OCI-M2 (cell line): Measurements from ENCODE around the gene TMEM50B.
"Not testable (repeated sequence)": the region's sequence is repeated elsewhere in the genome, so short reads cannot be mapped to it uniquely, and the experiment has no call there.

ENCODE experiments used
- DNase-seq: peaks from one replicate; lab custom pipeline; 2025; ENCODE audit not compliant: unreplicated experiment; lab: John Stamatoyannopoulos, UW

TMEM50B gene

DNA sequence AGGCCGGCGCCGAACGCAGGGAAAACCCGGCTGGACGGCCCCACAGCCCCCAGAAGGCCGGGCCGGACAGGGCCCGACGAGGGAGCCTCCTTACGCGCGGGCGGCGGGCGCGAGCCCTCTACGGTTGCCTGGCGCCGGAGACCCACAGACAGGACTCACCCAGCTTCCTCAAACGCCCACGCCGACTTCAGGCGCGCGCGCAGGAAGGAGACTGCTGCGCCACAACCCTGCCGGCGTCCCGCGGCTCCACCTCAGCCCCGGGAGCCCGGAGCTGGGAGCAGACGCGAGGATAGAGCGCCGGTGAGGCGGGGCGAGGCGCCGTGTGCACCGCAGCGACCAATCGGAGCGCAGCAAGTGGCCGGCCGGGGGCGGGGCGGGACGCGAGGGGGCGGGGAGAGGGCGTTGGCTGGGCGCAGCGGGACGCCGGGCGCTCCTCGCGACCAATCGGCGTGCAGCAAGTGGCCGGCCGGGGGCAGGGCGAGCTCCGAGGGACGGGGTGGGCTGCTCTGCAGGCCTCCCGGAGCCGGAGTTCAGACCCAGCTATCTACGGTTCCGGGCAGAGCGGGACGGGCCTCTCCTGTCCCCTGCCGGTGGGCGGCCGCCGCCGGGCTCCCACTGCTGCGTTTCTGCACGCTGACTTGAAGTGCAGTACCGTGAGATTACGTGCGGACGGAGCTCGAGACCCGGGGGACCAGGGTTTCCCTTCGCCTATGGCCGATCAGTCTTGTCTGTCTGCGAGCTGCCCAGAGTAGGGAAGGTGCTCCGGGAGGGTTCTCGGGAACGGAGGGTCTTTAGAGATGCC is at the start of gene TMEM50B:
Gene TMEM50B, minus strand, starts transcription at position 296 of the 802 bp plus-strand sequence. CDS start 11,089 bp downstream, outside the sequence.
- peak; percentile 96 for DNase-seq

DNA sequence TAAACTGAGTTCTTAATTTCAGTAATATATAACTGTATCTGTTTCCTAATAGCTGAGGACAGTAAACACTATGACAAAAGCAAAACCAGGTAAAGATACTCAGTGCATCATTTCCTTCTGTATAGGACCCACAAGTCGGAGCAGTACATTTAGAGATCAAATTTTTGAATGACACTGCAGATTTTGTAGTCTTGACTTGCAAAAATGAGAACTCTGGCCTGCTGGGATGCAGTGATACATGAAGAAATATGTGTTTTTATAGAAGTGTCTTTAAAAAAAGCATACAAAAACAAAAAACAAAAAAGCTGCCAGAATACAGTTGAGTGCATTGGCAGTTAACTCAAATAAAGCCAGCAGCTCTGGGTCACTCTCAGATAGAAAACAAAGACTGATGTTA is 43.2 kb upstream of the TMEM50B start:
- no peak for DNase-seq

DNA sequence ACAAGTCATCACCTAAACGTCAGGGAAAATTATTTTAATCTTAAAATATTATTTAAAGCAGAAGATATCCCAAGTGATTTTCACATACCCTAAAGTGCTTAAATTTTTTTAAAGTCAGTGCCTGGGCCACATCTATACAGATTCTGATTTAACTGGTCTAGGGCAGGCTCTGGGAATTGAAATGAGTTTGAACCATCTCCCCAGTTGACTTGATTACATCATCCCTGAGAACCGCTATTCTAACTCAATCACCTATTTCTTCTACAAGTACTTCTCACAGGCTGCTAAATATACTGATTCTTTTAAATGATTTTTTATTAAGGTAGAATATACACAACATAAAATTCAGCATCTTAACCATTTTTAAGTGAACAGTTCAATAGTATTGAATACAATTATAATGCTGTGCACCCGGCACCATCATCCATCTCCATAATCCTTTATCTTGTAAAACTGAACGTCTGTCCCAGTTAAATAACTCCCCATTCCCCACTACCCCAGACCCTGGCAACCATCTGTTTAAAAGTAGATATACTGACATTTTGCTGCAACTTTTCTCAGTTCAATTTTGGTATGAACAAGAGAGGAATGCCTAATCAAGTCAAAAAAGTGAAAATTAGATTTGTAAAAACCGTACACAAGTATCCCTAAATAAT is 42.7 kb upstream of the TMEM50B start:
- DNase-seq = no peak

DNA sequence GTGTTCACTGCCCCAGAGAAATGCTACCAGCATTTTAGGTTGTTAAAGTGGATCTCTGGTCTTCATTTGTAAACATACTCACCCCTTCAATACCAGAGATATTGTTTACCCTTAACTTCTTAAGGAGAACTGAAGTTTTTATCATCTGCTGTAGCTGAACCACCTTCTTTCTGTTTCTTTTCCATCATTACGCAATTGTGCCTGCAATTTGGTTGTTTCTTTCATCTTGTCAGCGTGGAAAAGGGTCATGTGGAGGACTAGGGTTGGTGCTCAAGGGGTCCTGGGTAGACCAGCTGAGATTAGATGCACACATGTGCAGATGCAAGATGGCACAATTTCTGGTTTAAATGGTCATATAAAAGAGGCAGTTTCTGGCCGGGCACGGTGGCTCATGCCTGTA is 39.1 kb upstream of the TMEM50B start:
- DNase-seq = no peak

DNA sequence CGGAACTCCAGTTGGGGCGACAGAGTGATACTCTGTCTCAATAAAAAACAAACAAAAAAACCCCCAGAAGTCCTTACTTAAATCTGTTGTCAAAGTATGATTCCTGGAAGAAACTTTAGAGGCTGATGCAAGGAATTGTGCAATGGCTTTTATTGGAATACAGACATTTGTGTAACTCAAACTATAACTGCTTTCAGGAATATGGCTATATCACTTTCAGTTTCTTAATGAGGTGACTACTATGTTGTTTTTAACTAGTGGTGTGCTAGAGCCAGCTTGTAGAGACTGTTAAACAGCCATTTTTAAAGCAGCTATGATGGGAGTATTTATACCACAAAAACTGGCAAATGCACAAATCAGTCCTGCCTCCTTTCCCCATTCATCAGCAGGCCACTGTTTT is 34.5 kb upstream of the TMEM50B start:
- DNase-seq = no peak

DNA sequence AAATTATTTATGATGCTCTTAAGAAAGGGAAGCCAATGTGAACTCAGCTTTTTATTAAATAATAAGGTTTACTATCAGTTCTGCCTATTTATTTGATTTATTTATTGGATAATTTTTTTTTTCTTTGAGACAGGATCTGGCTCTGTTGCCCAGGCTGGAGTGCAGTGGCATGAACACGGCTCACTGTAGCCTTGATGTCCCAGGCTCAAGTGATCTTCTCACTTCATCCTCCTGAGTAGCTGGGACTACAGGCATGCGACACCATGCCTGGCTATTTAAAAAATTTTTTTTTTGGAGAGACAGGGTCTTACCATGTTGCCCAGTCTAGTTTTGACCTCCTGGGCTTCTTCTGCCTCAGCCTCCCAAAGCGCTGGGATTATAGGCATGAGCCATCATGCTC is 32.7 kb upstream of the TMEM50B start:
- no peak for DNase-seq

DNA sequence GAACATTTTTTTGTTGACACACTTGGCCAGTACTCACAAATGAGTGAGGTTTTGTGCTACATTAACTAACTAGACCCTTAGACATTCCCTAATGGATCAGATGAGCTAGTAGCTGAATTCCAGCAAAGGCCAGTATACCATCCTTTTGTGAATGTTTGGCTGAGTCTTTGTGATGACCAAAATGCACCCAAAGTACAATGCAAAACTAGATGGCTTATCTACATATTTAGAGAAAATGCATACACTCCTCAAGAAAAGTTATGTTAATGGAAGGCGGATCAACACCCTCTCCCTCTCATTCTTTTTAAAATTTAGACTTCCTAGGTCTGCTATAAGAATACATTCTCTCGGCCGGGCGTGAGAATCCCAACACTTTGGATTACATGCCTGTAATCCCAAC is 31.9 kb upstream of the TMEM50B start:
- DNase-seq = no peak

DNA sequence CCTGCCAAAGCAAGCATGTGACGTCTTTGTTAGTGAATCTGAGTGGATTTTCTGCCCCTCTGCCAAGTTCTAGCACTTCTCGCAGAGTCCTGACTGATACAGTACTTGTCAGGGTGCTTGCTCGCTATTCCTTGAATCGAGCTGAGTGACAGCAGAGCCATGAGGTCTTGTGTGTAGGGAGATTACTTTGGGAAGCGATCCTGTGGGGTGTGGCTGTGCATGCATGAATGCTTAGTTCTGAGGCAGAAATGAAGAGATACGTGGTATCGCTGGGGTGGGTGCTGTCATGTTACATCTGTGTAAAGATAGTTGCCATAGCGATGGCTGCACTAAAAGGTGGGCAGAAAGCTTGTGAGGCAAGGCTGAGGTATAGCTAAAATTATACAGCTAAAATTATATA is 31.1 kb upstream of the TMEM50B start:
- DNase-seq = peak; percentile 54

DNA sequence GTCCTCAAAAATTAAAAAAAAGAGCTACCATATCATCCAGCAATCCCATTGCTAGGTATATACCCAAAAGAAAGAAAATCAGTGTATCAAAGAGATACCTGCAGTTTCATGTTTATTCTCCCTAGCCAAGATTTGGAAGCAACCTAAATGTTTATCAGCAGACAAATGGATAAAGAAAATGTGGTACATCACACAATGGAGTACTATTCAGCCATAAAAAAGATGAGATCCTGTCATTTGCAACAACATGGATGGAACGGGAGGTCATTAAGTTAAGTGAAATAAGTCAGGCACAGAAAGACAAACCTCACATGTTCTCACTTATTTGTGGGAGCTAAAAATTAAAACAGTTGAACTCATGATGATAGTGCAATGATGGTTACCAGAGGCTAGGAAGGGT is 27.2 kb upstream of the TMEM50B start:
- DNase-seq = not testable (repeated sequence)

DNA sequence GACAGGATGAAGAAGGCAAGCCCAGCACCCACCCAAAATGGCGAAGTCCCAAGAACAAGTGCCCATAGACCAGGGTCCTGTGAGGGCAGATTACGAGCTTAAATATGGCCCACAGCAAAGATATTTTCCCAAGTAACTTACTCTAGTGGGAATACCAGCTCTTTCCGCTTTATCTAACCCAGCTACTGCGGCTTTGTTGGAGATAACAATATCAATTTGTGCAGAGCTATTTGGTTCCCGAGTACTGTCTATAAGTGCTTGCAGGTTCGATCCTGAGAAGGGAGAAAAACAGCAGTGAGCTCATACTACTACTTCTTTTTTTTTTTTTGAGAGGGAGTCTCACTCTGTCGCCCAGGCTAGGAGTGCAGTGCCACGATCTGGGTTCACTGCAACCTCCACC is 26.1 kb upstream of the TMEM50B start:
- peak; percentile 66 for DNase-seq

DNA sequence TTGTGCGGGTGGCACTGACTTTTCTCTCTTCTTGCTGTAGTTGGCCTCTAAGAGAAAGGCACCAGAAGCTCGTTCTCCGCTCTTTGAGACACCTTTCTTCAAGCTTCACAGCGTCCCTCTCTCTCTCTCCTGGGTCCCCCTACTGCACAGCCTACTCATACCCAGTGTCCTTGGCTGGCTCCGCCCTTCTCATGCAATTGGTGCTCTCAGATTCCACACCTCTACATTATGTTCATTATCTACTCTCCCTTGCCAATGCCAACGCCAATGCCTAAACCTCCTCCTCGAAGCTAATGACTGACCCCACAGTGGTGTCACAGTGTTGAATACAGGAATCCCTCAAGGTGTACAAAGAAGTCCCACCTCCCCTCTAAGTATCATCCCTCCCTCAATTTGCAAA is 16.6 kb upstream of the TMEM50B start:
- no peak for DNase-seq

DNA sequence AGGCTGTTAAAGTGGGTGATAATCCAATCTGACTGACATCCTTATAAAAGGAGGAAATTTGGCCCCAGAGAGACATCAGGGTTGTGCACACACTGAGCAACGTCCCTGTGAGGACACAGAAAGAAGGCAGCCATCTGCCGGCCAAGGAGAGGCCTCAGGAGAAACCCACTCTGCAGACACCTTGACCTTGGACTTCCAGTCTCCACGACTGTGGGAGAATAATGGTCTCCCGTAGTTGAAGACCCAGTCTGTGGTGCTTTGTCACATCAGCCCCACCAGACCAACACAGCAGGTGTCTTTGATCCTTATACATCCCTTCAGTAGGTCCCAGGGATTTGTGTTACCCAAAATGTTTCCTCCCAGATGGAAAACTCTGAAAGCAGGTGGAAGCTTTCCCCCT is 16.0 kb upstream of the TMEM50B start:
- DNase-seq = no peak

DNA sequence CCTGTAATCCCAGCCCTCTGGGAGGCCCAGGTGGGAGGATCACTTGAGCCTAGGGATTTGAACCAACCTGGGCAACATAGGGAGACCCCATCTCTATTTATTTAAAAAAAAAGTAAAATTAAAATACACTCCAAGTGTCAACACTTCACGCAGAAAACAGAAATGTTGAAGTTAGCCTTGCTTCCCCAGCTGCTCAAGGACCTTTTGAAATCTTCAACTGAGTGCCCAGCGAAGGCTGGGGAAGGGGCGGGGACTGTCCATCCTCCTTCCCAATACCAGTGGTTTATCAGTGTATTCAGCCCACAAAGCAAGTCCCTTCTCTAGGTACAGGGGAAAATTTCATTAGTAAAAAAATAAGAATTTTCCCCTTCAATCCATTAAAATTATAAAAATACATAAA is 14.0 kb upstream of the TMEM50B start:
- DNase-seq = no peak

DNA sequence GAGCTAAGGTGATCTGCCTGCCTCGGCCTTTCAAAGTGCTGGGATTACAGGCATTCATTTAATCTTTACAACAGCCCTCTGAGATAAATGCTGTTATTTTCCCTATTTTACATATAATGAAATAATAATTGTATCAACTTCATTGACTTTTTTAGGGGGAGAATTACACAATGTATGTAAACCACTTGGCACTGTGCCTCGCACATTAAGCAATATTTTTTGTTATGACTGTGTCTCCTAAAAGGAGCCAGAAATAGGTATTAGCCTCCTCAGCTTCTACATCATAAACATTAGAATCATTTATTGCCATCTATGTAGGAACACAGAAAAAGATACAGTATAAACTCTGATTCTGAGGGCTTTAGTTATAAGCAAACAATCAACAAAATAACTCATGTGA is 12.8 kb upstream of the TMEM50B start:
- no peak for DNase-seq

DNA sequence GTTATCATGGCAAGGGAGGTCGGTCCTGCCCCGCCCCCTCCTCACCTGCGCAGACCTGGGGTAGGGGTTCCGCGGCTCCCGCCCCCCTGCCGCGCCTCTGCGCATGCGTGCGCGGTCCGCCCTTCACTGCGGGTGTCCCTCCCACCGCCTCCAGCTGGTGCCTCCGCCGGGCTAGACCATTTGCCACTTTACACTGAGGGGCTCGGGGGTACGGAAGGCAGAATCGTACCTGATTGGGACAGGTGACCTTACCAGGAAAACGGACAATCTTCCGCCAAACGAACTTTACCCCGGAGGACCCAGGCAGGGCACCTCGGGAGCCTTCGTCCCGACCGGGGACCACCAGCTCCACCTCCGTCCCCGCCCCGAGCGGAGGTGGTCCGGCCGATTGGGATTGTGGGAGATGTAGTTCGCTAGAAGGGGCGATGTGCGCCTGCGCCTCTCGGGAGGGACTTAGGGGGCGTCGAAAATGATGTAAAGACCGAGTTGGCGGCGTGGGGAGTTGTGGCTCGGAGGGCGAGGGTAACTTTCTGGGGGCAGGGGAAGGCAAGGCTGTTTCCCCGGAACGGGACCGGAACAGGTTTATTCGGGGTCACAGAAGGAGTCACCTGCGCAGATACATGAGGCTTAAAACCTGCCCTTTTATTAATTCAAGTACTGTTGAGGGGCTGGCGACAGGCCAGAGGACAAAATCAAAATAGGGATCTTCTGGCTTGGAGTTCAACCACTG is 11.8 kb upstream of the TMEM50B start, which contains the start of gene DNAJC28:
Gene DNAJC28, minus strand, starts transcription at position 344 of the 730 bp plus-strand sequence. CDS start 2,323 bp downstream, outside the sequence.
- DNase-seq = peak; percentile 96

DNA sequence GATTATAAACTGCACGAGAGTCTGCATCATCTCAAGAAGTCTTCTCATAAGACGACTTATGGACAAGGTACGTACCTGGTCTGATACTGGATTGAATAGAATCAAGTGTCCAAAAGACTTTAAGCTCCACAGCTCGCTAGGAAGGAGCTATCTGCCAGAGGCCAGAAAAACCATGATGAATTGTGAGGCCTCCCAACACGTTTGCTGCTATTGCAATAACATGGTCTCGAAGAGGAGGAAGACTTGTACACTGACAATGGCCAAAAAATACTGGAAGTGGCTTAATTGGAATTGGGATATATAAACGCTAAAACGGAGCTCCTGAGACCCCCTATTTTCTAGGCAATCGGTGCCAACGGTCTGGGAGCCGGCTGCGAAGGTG is 11.2 kb upstream of the TMEM50B start:
- DNase-seq = no peak

DNA sequence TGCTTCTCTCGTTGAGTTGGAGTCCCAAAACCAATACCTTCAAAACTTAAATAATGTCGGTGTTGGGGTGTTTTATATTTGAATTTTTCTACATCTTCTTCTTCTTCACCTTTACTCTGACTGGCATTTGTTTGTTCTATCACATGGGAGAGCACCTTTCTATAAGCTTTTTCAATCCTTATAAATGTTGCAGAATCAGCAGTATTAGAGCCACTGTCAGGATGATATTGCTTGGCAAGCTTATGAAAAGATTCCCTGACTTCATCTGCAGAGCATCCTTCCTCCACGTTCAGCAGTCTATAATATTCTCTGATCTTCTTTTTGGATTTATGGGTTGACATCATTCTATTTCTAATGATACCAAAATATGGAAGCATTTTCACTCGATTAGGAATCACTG is 9.2 kb upstream of the TMEM50B start:
- DNase-seq = no peak

DNA sequence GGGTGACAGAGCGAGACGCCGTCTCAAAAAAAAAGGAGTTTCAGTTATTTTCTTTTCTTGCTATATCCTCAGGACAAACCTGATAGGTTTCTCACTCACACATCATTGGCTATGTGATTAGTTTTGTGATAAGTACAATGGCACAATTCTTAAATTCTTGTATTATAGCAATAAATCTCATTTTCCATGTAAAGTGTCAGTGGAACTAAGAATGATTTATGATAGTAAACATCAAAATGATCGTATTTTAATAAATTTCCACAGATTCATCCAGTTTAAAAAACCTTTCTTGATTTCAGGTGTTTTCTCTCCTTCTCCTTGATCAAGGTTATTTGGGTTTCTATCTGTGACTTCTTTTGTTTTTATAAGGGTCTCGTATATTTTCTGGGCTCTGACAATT is 8.2 kb upstream of the TMEM50B start:
- no peak for DNase-seq

DNA sequence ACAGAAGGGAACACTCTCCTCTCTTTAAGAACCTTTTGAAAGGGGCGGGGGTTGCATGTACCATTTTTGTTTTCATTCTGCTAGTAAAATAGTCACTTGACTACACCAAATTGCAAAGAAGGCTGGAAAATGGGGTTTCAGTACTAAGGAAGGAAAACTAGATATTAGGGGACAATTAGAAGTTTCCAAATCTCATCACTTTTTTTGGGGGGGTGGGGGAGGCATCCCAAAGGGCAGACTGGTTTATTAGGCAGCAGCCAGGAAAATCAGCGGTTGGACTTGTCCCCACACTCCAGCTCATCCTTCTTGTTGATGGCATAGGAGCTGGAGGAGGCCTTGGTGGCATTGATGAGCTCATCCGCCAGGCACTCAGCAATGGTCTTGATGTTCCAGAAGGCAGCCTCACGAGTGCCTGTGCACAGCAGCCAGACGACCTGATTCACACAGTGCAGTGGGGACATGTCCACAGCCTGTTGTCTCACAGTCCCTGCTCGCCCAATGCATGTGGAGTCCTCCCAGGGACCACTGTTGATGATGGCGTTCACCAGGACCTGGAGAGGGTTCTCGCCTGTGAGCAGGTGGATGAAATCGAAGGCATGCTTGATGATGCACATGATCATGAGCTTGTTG is 1.7 kb upstream of the TMEM50B start:
- DNase-seq = no peak

DNA sequence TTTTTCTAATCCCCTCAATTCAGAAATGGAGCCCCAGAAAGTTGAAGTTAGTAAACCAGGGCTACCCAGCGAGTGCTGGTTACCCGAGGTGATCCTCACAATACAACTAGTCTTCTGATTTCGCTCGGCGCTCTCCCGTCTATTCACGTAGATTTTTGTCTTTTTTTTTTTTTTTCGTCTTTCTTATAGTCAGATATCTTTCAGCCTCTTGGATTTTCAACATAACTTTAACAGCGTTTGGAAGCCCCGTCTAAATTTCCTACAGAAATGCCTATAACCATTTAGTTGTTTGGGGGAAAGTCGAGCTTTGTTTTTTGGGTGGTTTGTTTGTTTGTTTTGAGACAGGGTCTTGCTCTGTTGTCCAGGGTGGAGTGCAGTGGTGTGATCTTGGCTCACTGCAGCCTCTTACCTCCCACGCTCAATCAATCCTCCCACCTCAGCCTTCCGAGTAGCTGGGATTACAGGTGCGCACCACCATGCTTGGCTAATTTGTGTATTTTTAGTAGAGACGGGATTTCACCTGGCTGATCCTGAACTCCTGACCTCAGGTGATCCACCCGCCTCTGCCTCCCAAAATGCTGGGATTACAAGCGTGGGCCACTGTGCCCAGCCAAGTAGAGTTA is 818 bp upstream of the TMEM50B start:
- no peak for DNase-seq
